MM.1S (cell line): ENCODE results near the gene SWT1.

Source experiments
- CTCF ChIP-seq: fragments of 300-600 bp; sonication (generic); IDR thresholded peaks from 2 replicates; pipeline ENCODE4 v1.5.1; 2016; ENCODE audit warnings: antibody characterized with exemption, low read length, mixed read lengths
- EZH2 ChIP-seq: fragments of 300-600 bp; sonication (generic); optimal IDR thresholded peaks from 2 replicates; pipeline ENCODE3; 2017; ENCODE audit warnings: low read depth, mild to moderate bottlenecking, antibody characterized with exemption, low read length, mixed read lengths

DNA sequence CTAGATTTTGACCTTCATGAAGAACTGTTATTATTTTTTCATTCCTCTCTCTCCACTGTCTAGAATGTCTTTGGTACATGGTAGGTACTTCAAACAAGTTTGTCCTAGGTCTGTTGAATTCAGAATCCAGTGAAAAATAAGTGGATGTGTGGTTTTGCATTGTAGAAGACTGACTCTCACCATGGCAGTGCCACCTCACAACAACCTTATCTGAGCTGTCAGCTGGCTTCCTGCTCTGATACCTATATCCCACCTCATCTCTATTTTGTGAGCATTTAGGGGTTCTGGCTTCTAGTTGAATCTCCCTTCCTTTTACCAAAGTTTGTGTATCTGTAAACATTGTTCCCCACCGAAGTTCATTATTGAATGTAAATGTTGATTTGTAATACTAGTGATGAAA, 9.1 kb downstream of the SWT1 start:
- TF ChIP-seq CTCF (no peak), EZH2 (no peak)
